SK-N-SH (cell line): ENCODE results near the gene TRAK1. TPM values are rescaled to one million over a fixed set of nuclear protein-coding genes. Genes with fewer than 3 reads are reported as not detected.
A peak's percentile ranks its signal among the peaks of the same experiment; 100 is the strongest.

Source experiments
- CTCF ChIA-PET: fragments of 300-600, 350-600 bp; formaldehyde crosslinking; extraction: SDS; loops from one replicate; lab custom pipeline; 2021; lab: Yijun Ruan, JAX
- POLR2A ChIA-PET: fragments of 350-600 bp; sonication (Branson Sonifier 250); formaldehyde crosslinking; extraction: SDS; loops from one replicate; lab custom pipeline; 2020; ENCODE audit warnings: antibody characterized with exemption, inconsistent platforms; lab: Yijun Ruan, JAX
- DNase-seq: peaks from one replicate; pipeline ENCODE4 v3.0.0; 2012
- H2AFZ ChIP-seq: fragments of 200-600 bp; sonication (generic); 2 replicates; pipeline ENCODE4 v1.8.1; 2016; ENCODE audit warnings: antibody characterized with exemption, mild to moderate bottlenecking, low read depth
- H3F3A ChIP-seq: fragments of 200-600 bp; sonication (generic); replicated peaks from 2 replicates; pipeline ENCODE3; 2016; ENCODE audit warnings: antibody characterized with exemption, mild to moderate bottlenecking; ENCODE audit not compliant: insufficient read depth
- H3K27ac ChIP-seq, 2 experiments: fragments of 200-500 bp in 1 of 2; fragments of 200-600 bp in 1 of 2; sonication (Bioruptor generic) in 1 of 2; sonication (generic), shearing (Covaris generic) in 1 of 2; 2 replicates each; pipeline versions ENCODE4 v1.5.1 to v1.6.1; 2014 to 2016; ENCODE audit warnings: low read depth in 2 of 2, inconsistent platforms in 1 of 2, low read length in 1 of 2, mild to moderate bottlenecking in 1 of 2, mixed read lengths in 1 of 2
- H3K27me3 ChIP-seq: fragments of 200-600 bp; sonication (generic), shearing (Covaris generic); 2 replicates; pipeline ENCODE4 v1.6.1; 2016; ENCODE audit warnings: mixed run types; ENCODE audit not compliant: insufficient read depth
- H3K36me3 ChIP-seq, 2 experiments: fragments of 200-500 bp in 1 of 2; fragments of 200-600 bp in 1 of 2; sonication (Bioruptor generic) in 1 of 2; sonication (generic) in 1 of 2; replicated peaks in 1 of 2; 2 replicates each; pipeline versions ENCODE3 to v1.5.1; 2014 to 2016; ENCODE audit warnings: low read length in 1 of 2, mild to moderate bottlenecking in 1 of 2; ENCODE audit not compliant: insufficient read depth in 2 of 2, control insufficient read depth in 1 of 2
- H3K4me1 ChIP-seq, 2 experiments: fragments of 200-500 bp in 1 of 2; fragments of 200-600 bp in 1 of 2; sonication (Bioruptor generic) in 1 of 2; sonication (generic), shearing (Covaris generic) in 1 of 2; 2 replicates each; pipeline versions ENCODE4 v1.5.1 to v1.6.1; 2014 to 2016; ENCODE audit warnings: low read depth in 1 of 2, low read length in 1 of 2, mixed run types in 1 of 2; ENCODE audit not compliant: insufficient read depth in 2 of 2, control insufficient read depth in 1 of 2
- H3K4me2 ChIP-seq: fragments of 200-600 bp; sonication (generic), shearing (Covaris generic); 2 replicates; pipeline ENCODE4 v1.6.1; 2017; ENCODE audit warnings: mixed run types
- H3K4me3 ChIP-seq, 2 experiments: fragments of 200-500 bp in 1 of 2; fragments of 200-600 bp in 1 of 2; sonication (Bioruptor generic) in 1 of 2; sonication (generic), shearing (Covaris generic) in 1 of 2; 2 replicates each; pipeline versions ENCODE4 v1.5.1 to v1.8.1; 2014 to 2016; ENCODE audit warnings: low read depth in 2 of 2, inconsistent platforms in 1 of 2, low read length in 1 of 2, mild to moderate bottlenecking in 1 of 2, mixed read lengths in 1 of 2, moderate library complexity in 1 of 2
- H3K79me2 ChIP-seq: fragments of 200-600 bp; sonication (generic); 2 replicates; pipeline ENCODE4 v1.8.1; 2017; ENCODE audit warnings: mild to moderate bottlenecking; ENCODE audit not compliant: insufficient read depth
- H3K9ac ChIP-seq: fragments of 200-600 bp; sonication (generic); 2 replicates; pipeline ENCODE4 v1.6.1; 2017; ENCODE audit warnings: mixed run types
- H3K9me2 ChIP-seq: fragments of 200-600 bp; sonication (generic); 2 replicates; pipeline ENCODE4 v1.6.1; 2017; ENCODE audit warnings: mixed run types
- H3K9me3 ChIP-seq: fragments of 200-600 bp; sonication (generic); 2 replicates; pipeline ENCODE4 v1.6.1; 2017; ENCODE audit warnings: mixed run types, mild to moderate bottlenecking, moderate library complexity
- H4K20me1 ChIP-seq: fragments of 200-600 bp; sonication (generic); 2 replicates; pipeline ENCODE4 v1.6.1; 2017; ENCODE audit warnings: mild to moderate bottlenecking, mixed run types; ENCODE audit not compliant: insufficient read depth
- CHD2 ChIP-seq: fragments of 150-350 bp; IDR thresholded peaks from 2 replicates; pipeline ENCODE4 v1.6.1; 2018; ENCODE audit warnings: low read length; ENCODE audit not compliant: partially characterized antibody
- EP300 ChIP-seq, 2 experiments: IDR thresholded peaks; 2 replicates each; pipeline versions ENCODE4 v1.4.0 to v1.6.1; 2012; ENCODE audit warnings: borderline replicate concordance in 1 of 2, low read depth in 1 of 2, low read length in 1 of 2
- EZH2phosphoT487 ChIP-seq: fragments of 200-600 bp; sonication (generic); IDR thresholded peaks from 2 replicates; pipeline ENCODE4 v1.6.1; 2017; ENCODE audit warnings: low read depth, mixed run types, mild to moderate bottlenecking, antibody characterized with exemption, moderate library complexity, borderline replicate concordance
- FOSL2 ChIP-seq: IDR thresholded peaks from 2 replicates; pipeline ENCODE4 v1.4.0; 2012; ENCODE audit warnings: low read depth, mild to moderate bottlenecking, moderate library complexity, borderline replicate concordance
- FOXJ3 ChIP-seq: sonication (generic); formaldehyde crosslinking; IDR thresholded peaks from 2 replicates; pipeline ENCODE4 v1.5.1; 2020; ENCODE audit warnings: mild to moderate bottlenecking, missing genetic modification reagents
- FOXM1 ChIP-seq: IDR thresholded peaks from 2 replicates; pipeline ENCODE4 v1.4.0; 2012; ENCODE audit warnings: low read depth, mild to moderate bottlenecking
- GABPA ChIP-seq: IDR thresholded peaks from 2 replicates; pipeline ENCODE4 v1.4.0; 2012; ENCODE audit warnings: low read depth, mild to moderate bottlenecking
- GATA2 ChIP-seq: sonication (generic); formaldehyde crosslinking; IDR thresholded peaks from 2 replicates; pipeline ENCODE4 v1.5.0; 2020; ENCODE audit warnings: mild to moderate bottlenecking, missing genetic modification reagents
- JUND ChIP-seq: IDR thresholded peaks from 2 replicates; pipeline ENCODE4 v1.4.0; 2012
- MEF2A ChIP-seq: IDR thresholded peaks from 2 replicates; pipeline ENCODE4 v1.4.0; 2012; ENCODE audit warnings: low read depth, borderline replicate concordance
- MXI1 ChIP-seq: IDR thresholded peaks from 2 replicates; pipeline ENCODE4 v1.6.1; 2012; ENCODE audit warnings: mild to moderate bottlenecking, low read depth, low read length, improper control_type of control experiment
- NFIC ChIP-seq: IDR thresholded peaks from 2 replicates; pipeline ENCODE4 v1.4.0; 2012; ENCODE audit warnings: borderline replicate concordance
- NRF1 ChIP-seq: IDR thresholded peaks from 2 replicates; pipeline ENCODE4 v1.6.1; 2012; ENCODE audit warnings: low read depth, mild to moderate bottlenecking, low read length
- RAD21 ChIP-seq: IDR thresholded peaks from 2 replicates; pipeline ENCODE4 v1.6.1; 2012; ENCODE audit warnings: mild to moderate bottlenecking, low read length
- RCOR1 ChIP-seq: fragments of 150-350 bp; IDR thresholded peaks from 2 replicates; pipeline ENCODE4 v1.6.1; 2017; ENCODE audit warnings: antibody characterized with exemption, low read length
- RFX5 ChIP-seq: IDR thresholded peaks from 2 replicates; pipeline ENCODE4 v1.6.1; 2012; ENCODE audit warnings: mild to moderate bottlenecking, improper control_type of control experiment, low read length
- RXRA ChIP-seq: IDR thresholded peaks from 2 replicates; pipeline ENCODE4 v1.4.0; 2012; ENCODE audit warnings: low read depth, mild to moderate bottlenecking, borderline replicate concordance
- SMC3 ChIP-seq: IDR thresholded peaks from 2 replicates; pipeline ENCODE4 v1.6.1; 2012; ENCODE audit warnings: low read depth, low read length, improper control_type of control experiment
- TAF1 ChIP-seq: IDR thresholded peaks from 2 replicates; pipeline ENCODE4 v1.6.1; 2012; ENCODE audit warnings: low read depth, mild to moderate bottlenecking, low read length, moderate library complexity, borderline replicate concordance
- WGBS: methylation state at CpG from one replicate; pipeline ENCODE4 v1.1.6; 2017; ENCODE audit warnings: low lambda C conversion rate; 5-methylcytosine and 5-hydroxymethylcytosine counted together
- polyA plus RNA-seq, 3 experiments: library from polyadenylated mRNA; depleted of rRNA; stranded (reverse); fragments of >200 nt; gene quantifications; 2 replicates each; pipeline ENCODE4 v1.2.3, GENCODE V29; 2012
- TF ChIP-seq, protein P1 (sequence below): IDR thresholded peaks from 2 replicates; pipeline ENCODE4 v1.4.0; 2012; ENCODE audit warnings: low read depth, borderline replicate concordance
- TF ChIP-seq, protein P2 (sequence below): fragments of 150-350 bp; IDR thresholded peaks from 2 replicates; pipeline ENCODE4 v1.6.1; 2016; ENCODE audit warnings: mild to moderate bottlenecking, low read depth, low read length
- TF ChIP-seq, protein P3 (sequence below): IDR thresholded peaks from 2 replicates; pipeline ENCODE4 v1.4.0; 2012; ENCODE audit warnings: low read depth
- TF ChIP-seq, protein P4 (sequence below): IDR thresholded peaks from 2 replicates; pipeline ENCODE4 v1.4.0; 2012; ENCODE audit warnings: low read depth, borderline replicate concordance
- TF ChIP-seq, protein P5 (sequence below): IDR thresholded peaks from 2 replicates; pipeline ENCODE4 v1.6.1; 2012; ENCODE audit warnings: mild to moderate bottlenecking, low read depth, low read length, moderate library complexity

The TRAK1 gene
- polyA plus RNA-seq, 1 of the 3 experiments (the other 2 are of a cell fraction), result 12.5 TPM

DNA sequence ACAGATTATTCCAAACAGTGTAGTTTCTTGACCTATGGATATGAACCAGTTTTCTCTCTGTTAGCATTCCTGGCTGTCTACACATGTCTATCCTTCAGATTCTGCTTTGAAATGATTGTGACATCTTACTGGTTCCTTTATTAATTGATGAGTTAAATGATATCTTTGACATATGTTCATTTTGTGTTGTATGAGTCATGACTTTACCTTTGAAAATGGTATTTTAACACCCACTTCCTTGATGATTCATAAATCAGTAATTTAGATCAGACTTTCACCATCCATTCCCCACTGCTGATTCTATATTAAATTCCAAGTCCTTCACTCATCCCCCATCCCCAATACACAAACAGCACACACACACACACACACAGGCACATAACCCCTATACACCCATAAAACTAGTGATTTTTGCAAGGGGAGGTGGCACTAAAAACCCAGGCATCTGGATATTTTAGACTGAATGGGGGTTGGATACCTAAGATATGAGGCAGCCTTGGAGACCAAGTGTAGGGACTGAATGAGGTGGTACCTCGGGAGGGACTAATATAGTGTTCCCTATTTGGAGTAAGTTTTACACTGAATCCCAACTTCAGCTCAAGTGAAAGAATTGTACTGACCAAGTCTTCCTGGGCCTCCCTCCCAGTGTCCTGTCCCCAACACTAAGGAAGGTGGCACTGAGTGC, 165.1 kb downstream of the TRAK1 start:
- ChIA-PET POLR2A (no interaction called here), CTCF (interaction anchor here (1.1 to 10.3 kb wide), 2 partner anchors 9 kb away, joined by 5 to 103 read pairs; no protein-coding TSS in a partner anchor)
- no peaks in the 10 kb centered on the region for H3F3A ChIP-seq
- TF ChIP-seq FOXM1 (no peak), TAF1 (no peak), JUND (peak; percentile 51; the same call in 1 of the 2 replicates), RXRA (no peak), GATA2 (CRISPR knock-in tag) (no peak), EP300 (IDR thresholded peaks at IDR 0.05; ENCODE audit: borderline replicate concordance in 1 of 2, low read depth in 1 of 2, low read length in 1 of 2) (no peak), RCOR1 (no peak), SMC3 (no peak), MEF2A (no peak), CHD2 (no peak), EZH2phosphoT487 (no peak), FOSL2 (peak; percentile 68; the same call in 1 of the 2 replicates), RFX5 (no peak), RAD21 (no peak), FOXJ3 (CRISPR knock-in tag) (no peak), GABPA (no peak), NFIC (no peak), NRF1 (no peak), MXI1 (no peak)
- TF ChIP-seq, protein P1, sequence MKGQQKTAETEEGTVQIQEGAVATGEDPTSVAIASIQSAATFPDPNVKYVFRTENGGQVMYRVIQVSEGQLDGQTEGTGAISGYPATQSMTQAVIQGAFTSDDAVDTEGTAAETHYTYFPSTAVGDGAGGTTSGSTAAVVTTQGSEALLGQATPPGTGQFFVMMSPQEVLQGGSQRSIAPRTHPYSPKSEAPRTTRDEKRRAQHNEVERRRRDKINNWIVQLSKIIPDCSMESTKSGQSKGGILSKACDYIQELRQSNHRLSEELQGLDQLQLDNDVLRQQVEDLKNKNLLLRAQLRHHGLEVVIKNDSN, result no peak
- TF ChIP-seq, protein P2, sequence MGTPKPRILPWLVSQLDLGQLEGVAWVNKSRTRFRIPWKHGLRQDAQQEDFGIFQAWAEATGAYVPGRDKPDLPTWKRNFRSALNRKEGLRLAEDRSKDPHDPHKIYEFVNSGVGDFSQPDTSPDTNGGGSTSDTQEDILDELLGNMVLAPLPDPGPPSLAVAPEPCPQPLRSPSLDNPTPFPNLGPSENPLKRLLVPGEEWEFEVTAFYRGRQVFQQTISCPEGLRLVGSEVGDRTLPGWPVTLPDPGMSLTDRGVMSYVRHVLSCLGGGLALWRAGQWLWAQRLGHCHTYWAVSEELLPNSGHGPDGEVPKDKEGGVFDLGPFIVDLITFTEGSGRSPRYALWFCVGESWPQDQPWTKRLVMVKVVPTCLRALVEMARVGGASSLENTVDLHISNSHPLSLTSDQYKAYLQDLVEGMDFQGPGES, result no peak
- TF ChIP-seq, protein P3, sequence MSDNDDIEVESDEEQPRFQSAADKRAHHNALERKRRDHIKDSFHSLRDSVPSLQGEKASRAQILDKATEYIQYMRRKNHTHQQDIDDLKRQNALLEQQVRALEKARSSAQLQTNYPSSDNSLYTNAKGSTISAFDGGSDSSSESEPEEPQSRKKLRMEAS, result no peak
- TF ChIP-seq, protein P4, sequence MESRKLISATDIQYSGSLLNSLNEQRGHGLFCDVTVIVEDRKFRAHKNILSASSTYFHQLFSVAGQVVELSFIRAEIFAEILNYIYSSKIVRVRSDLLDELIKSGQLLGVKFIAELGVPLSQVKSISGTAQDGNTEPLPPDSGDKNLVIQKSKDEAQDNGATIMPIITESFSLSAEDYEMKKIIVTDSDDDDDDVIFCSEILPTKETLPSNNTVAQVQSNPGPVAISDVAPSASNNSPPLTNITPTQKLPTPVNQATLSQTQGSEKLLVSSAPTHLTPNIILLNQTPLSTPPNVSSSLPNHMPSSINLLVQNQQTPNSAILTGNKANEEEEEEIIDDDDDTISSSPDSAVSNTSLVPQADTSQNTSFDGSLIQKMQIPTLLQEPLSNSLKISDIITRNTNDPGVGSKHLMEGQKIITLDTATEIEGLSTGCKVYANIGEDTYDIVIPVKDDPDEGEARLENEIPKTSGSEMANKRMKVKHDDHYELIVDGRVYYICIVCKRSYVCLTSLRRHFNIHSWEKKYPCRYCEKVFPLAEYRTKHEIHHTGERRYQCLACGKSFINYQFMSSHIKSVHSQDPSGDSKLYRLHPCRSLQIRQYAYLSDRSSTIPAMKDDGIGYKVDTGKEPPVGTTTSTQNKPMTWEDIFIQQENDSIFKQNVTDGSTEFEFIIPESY, result no peak
- TF ChIP-seq, protein P5, sequence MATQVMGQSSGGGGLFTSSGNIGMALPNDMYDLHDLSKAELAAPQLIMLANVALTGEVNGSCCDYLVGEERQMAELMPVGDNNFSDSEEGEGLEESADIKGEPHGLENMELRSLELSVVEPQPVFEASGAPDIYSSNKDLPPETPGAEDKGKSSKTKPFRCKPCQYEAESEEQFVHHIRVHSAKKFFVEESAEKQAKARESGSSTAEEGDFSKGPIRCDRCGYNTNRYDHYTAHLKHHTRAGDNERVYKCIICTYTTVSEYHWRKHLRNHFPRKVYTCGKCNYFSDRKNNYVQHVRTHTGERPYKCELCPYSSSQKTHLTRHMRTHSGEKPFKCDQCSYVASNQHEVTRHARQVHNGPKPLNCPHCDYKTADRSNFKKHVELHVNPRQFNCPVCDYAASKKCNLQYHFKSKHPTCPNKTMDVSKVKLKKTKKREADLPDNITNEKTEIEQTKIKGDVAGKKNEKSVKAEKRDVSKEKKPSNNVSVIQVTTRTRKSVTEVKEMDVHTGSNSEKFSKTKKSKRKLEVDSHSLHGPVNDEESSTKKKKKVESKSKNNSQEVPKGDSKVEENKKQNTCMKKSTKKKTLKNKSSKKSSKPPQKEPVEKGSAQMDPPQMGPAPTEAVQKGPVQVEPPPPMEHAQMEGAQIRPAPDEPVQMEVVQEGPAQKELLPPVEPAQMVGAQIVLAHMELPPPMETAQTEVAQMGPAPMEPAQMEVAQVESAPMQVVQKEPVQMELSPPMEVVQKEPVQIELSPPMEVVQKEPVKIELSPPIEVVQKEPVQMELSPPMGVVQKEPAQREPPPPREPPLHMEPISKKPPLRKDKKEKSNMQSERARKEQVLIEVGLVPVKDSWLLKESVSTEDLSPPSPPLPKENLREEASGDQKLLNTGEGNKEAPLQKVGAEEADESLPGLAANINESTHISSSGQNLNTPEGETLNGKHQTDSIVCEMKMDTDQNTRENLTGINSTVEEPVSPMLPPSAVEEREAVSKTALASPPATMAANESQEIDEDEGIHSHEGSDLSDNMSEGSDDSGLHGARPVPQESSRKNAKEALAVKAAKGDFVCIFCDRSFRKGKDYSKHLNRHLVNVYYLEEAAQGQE, result no peak

More for the DNA sequence above, 165.1 kb downstream of the TRAK1 start:
- Histone ChIP-seq H3K36me3 (no peaks in the 10 kb centered on the region), H3K9ac (no peak overlapping the region), H2AFZ (no peak overlapping the region), H4K20me1 (no peaks in the 10 kb centered on the region), H3K79me2 (no peaks in the 10 kb centered on the region), H3K27me3 (no peaks in the 10 kb centered on the region; the same call in 1 of the 2 replicates), H3K4me2 (0 out of 2 replicates have a peak overlapping the region, but pooled peaks have one; percentile 24), H3K4me3 (no peak overlapping the region), H3K9me3 (no peaks in the 10 kb centered on the region), H3K9me2 (no peaks in the 10 kb centered on the region), H3K4me1 (peaks cover 0 to 5% of the 10 kb centered on the region in 2 experiments; a peak in 1 of 4 replicates), H3K27ac (no peak overlapping the region)
- DNase-seq, result no peak
- WGBS, result 79% methylated on average over 1 of the region's 1 CpG
